Ishikawa (cell line): ENCODE results near the gene BICC1.

Experiments
- CEBPB ChIP-seq: IDR thresholded peaks from 2 replicates; pipeline ENCODE4 v1.6.1; 2012
- CREB1 ChIP-seq: IDR thresholded peaks from 2 replicates; pipeline ENCODE4 v1.6.1; 2012; ENCODE audit warnings: low read depth
- EGR1 ChIP-seq: IDR thresholded peaks from 2 replicates; pipeline ENCODE4 v1.6.1; 2012
- EP300 ChIP-seq: IDR thresholded peaks from 2 replicates; pipeline ENCODE4 v1.6.1; 2012; ENCODE audit warnings: borderline replicate concordance
- FOXM1 ChIP-seq: IDR thresholded peaks from 2 replicates; pipeline ENCODE4 v1.6.1; 2012; ENCODE audit warnings: low read depth, borderline replicate concordance
- MAX ChIP-seq: IDR thresholded peaks from 2 replicates; pipeline ENCODE4 v1.6.1; 2012
- NFIC ChIP-seq: IDR thresholded peaks from 2 replicates; pipeline ENCODE4 v1.6.1; 2012
- RAD21 ChIP-seq: IDR thresholded peaks from 2 replicates; pipeline ENCODE4 v1.6.1; 2012; ENCODE audit warnings: low read depth
- TAF1 ChIP-seq: IDR thresholded peaks from 2 replicates; pipeline ENCODE4 v1.6.1; 2012; ENCODE audit warnings: low read depth, mild to moderate bottlenecking
- TCF12 ChIP-seq: IDR thresholded peaks from 2 replicates; pipeline ENCODE4 v1.6.1; 2012; ENCODE audit warnings: low read depth
- TEAD4 ChIP-seq: IDR thresholded peaks from 2 replicates; pipeline ENCODE4 v1.6.1; 2012
- USF1 ChIP-seq: IDR thresholded peaks from 2 replicates; pipeline ENCODE4 v1.6.1; 2012
- YY1 ChIP-seq: IDR thresholded peaks from 2 replicates; pipeline ENCODE4 v1.6.1; 2012; ENCODE audit warnings: low read depth
- ZBTB7A ChIP-seq: IDR thresholded peaks from 2 replicates; pipeline ENCODE4 v1.6.1; 2012; ENCODE audit warnings: low read depth
- TF ChIP-seq, protein P1 (sequence below): IDR thresholded peaks from 2 replicates; pipeline ENCODE4 v1.6.1; 2012; ENCODE audit warnings: low read depth, mild to moderate bottlenecking

BICC1 gene

GRCh38 chr10:58778966-58779365, 266.3 kb downstream of the BICC1 start:
- TF ChIP-seq EP300 (no peak), CREB1 (no peak)

DNA sequence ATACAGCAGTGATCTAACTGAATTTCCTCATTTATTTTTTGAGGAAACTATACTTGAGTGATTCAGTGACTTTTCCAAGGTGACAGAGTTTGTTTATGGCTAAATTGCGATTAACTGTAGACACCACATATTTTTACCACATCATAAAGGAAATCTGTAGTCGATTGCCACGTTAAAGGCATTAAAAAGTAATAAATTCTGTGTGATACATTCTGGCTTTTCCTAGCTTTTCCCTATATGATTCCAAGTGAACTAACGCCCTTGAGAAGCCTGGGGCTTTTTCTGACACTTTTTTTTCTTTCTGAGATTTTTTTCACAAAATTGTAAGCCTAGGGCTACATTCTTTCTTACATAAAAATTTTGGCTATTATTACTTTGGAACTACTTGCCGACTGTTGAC, 266.9 kb downstream of the BICC1 start:
- no peak for TF ChIP-seq NFIC
- TF ChIP-seq RAD21, result no peak
- TF ChIP-seq USF1, result no peak
- TF ChIP-seq EGR1, result no peak
- no peak for TF ChIP-seq TEAD4
- TF ChIP-seq MAX, result no peak
- no peak for TF ChIP-seq FOXM1
- TF ChIP-seq YY1, result no peak
- TF ChIP-seq CEBPB, result no peak
- no peak for TF ChIP-seq CREB1
- no peak for TF ChIP-seq TCF12
- TF ChIP-seq TAF1, result no peak
- TF ChIP-seq, protein P1, sequence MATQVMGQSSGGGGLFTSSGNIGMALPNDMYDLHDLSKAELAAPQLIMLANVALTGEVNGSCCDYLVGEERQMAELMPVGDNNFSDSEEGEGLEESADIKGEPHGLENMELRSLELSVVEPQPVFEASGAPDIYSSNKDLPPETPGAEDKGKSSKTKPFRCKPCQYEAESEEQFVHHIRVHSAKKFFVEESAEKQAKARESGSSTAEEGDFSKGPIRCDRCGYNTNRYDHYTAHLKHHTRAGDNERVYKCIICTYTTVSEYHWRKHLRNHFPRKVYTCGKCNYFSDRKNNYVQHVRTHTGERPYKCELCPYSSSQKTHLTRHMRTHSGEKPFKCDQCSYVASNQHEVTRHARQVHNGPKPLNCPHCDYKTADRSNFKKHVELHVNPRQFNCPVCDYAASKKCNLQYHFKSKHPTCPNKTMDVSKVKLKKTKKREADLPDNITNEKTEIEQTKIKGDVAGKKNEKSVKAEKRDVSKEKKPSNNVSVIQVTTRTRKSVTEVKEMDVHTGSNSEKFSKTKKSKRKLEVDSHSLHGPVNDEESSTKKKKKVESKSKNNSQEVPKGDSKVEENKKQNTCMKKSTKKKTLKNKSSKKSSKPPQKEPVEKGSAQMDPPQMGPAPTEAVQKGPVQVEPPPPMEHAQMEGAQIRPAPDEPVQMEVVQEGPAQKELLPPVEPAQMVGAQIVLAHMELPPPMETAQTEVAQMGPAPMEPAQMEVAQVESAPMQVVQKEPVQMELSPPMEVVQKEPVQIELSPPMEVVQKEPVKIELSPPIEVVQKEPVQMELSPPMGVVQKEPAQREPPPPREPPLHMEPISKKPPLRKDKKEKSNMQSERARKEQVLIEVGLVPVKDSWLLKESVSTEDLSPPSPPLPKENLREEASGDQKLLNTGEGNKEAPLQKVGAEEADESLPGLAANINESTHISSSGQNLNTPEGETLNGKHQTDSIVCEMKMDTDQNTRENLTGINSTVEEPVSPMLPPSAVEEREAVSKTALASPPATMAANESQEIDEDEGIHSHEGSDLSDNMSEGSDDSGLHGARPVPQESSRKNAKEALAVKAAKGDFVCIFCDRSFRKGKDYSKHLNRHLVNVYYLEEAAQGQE, result no peak
- no peak for TF ChIP-seq EP300
- TF ChIP-seq ZBTB7A, result no peak

DNA sequence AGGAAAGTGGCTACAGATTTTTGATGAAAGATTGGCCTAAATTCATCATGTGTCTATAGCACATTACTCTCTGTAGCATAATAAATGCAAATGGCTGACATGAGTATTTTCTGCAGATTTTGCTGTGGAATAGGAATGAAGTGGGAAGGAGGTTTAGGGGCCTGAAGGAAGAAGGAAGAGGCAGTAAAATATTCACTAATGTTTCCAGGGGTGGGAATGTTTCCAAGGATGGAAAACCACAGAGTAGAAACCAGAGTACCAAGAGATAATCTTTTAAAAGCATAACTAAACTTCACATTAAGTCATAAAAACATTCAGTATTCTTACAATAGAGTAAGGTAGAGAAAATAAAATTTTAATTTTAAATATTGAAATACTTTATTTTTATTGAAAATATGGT, 267.8 kb downstream of the BICC1 start:
- TF ChIP-seq MAX (no peak), TEAD4 (no peak), TAF1 (no peak), YY1 (no peak), NFIC (no peak)

DNA sequence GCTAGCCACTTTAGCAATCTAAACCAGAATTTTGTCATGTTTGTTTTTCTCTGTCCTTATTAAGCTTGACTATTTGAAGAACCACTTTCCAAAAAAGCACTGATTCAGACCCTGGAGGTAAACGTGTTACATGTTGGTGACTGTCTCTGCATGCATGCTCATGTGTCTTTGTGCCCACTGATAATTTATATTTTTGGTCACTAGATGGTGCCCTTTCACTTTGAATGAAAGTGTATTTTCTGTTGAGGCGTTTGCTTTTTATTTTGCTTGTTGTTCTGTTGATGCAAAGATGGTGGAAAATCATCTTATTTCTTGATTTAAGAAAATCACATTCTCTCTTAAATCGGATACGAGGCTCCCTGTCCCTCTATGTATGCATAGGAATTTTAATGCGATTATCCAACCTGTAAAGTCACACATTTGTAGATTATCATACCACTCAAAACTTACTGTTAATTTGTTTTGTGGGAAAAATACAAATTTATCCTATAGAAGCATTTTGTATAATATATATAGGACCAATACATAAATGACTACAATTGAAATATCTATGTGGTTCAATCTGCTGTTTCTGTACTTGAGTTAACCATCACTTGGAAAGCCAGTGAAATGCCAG, 269.3 kb downstream of the BICC1 start:
- TF ChIP-seq RAD21, result peak; percentile 76
- no peak for TF ChIP-seq EGR1
- TF ChIP-seq TCF12, result no peak

GRCh38 chr10:58782876-58783851, 270.5 kb downstream of the BICC1 start:
- TF ChIP-seq ZBTB7A, result no peak
- TF ChIP-seq EGR1, result no peak
- TF ChIP-seq MAX, result no peak
- no peak for TF ChIP-seq CREB1
- no peak for TF ChIP-seq TEAD4
- TF ChIP-seq FOXM1, result no peak

DNA sequence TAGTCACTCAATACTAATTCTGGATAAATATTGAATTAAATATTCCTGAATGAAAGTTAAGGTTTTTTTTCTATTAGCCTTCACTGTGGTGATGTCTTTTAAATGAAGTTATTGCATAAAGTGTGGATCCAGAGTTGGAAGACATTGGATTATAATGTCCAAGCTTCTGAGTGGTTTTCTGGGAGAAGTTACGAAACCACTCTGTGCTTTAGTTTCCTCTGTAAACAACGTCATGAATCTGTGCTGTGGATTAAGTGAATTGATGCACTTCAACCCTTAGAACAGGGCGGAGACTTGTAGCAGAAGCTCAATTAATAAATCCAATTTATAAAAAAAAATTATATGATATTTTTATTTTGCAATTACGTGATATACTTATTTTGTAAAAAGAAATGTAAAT, 271.7 kb downstream of the BICC1 start:
- TF ChIP-seq YY1 (no peak), EP300 (no peak), USF1 (no peak), FOXM1 (no peak), TCF12 (no peak), TEAD4 (no peak), ZBTB7A (no peak), MAX (no peak), NFIC (no peak), TAF1 (no peak), EGR1 (no peak), CEBPB (no peak), RAD21 (no peak), CREB1 (no peak)
- TF ChIP-seq, protein P1, result no peak
